CD4-positive, alpha-beta T cell treated with Interleukin-10 for 1 hour (primary cell): Measurements from ENCODE around the gene CEND1.

Experiments used
- DNase-seq: peaks from one replicate; pipeline ENCODE4 v3.0.0-alpha.2; 2020

CEND1 gene

GRCh38 chr11:789943-790342 is at the start of gene CEND1:
Gene CEND1 (minus strand): TSS chr11:790090. CDS start chr11:788576, 1,514 bp downstream.
- peak; percentile 46 for DNase-seq

GRCh38 chr11:839280-839623 is 49.4 kb upstream of the CEND1 start:
- no peak for DNase-seq

GRCh38 chr11:838441-839279 is 48.8 kb upstream of the CEND1 start:
- DNase-seq, result no peak

GRCh38 chr11:837990-838307 is 48.1 kb upstream of the CEND1 start:
- DNase-seq, result no peak

- DNase-seq, result no peak
Observed at GRCh38 chr11:837189-837989, 47.5 kb upstream of the CEND1 start.

GRCh38 chr11:836700-837099 is 46.8 kb upstream of the CEND1 start:
- DNase-seq, result no peak

- no peak for DNase-seq
Observed at GRCh38 chr11:836274-836673, 46.4 kb upstream of the CEND1 start.

- DNase-seq, result no peak
Observed at GRCh38 chr11:834371-835316, 44.8 kb upstream of the CEND1 start.

GRCh38 chr11:833849-834311 is 44.0 kb upstream of the CEND1 start:
- no peak for DNase-seq

GRCh38 chr11:833114-833791 is 43.4 kb upstream of the CEND1 start:
- no peak for DNase-seq

GRCh38 chr11:832529-833113 is 42.7 kb upstream of the CEND1 start, which contains the start of gene CD151:
Gene CD151 (plus strand): TSS chr11:832952. CDS start chr11:836070, 3,118 bp downstream.
- DNase-seq, result peak; percentile 51

- no peak for DNase-seq
Observed at GRCh38 chr11:831961-832528, 42.2 kb upstream of the CEND1 start.

- DNase-seq, result no peak
Observed at GRCh38 chr11:831118-831864, 41.4 kb upstream of the CEND1 start.

- peak; percentile 69 for DNase-seq
Observed at GRCh38 chr11:830295-831117, 40.6 kb upstream of the CEND1 start.

GRCh38 chr11:829847-830294 is 40.0 kb upstream of the CEND1 start:
- DNase-seq, result no peak

GRCh38 chr11:829176-829846 is 39.4 kb upstream of the CEND1 start:
- no peak for DNase-seq

- no peak for DNase-seq
Observed at GRCh38 chr11:828506-829175, 38.8 kb upstream of the CEND1 start.

- no peak for DNase-seq
Observed at GRCh38 chr11:827897-828192, 38.0 kb upstream of the CEND1 start, which contains the start of gene CRACR2B. Gene CRACR2B (plus strand): TSS chr11:827919. CDS start chr11:828608, 689 bp downstream.
